Stimulated activated CD8-positive, alpha-beta memory T cell treated with anti-CD3 and anti-CD28 coated beads, Interleukin-2, amount 100 ng/mL, for 1 hour (primary cell): ENCODE data around the gene ITGB2.

ENCODE experiments used
- DNase-seq, 2 donors: peaks; one replicate each; pipeline ENCODE4 v3.0.0-alpha.2; 2020; ENCODE audit warnings: low read depth in 2 of 2

Gene ITGB2

DNA sequence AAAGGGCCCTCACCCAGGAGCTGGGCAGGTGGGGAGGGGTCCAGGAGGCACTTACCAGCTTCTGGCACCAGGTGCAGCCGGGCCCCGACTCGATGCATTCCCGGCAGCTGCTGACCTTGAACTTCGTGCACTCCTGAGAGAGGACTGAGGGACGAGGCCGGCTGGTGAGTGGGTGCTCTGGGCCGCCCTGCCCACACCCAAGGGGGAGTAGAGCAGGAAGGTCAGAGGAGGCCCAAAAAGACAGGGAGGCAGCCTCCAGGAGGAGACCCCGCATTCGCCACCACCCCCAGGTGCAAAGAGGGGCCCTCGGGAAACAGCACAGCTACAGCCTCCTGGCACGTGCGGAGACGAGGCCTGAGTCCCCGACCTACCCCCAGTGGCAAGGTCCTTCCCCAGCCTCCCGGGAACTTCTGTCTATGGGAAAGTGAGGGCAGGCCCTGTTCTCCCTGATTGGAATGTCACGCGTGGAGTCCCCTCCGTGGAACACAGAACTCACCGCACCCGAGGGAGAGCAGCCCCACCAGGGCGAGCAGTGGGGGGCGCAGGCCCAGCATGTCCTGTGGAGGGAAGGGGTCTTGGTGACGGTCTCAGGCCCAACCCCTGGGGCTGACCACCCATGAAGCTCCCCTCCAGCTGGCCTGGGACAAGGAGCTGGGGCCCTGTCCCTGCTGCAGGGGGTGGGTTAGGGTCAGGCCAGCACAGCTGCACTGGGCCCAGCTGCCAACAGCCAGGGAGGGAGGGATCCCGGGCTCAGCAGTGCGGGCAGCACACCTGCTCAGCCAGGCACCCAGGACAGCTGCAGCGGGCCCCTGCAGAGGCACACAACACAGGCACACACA lies 10.3 kb downstream of the ITGB2 start:
- DNase-seq, result no peak

GRCh38 chr21:44909719-44910118 lies 11.0 kb downstream of the ITGB2 start:
- DNase-seq, result no peak

DNA sequence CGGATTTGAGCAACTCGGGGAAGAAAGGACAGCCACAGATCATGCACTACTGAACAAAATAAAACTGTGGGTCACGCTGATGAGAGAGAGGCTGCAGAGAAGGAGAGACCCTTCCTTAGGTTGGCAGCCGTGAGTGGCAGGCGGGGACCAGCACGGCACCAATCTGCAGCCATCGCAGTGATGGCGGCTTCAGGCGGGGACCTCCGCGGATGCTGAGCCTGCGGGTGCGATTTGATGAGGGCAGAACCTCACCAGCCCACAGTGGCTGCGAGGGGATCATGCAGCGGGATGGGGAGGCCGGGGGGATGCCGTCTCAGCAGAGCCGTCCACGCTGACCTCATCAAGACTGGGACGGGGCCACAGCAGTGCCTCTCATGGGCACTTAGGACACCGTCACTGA lies 11.8 kb downstream of the ITGB2 start:
- no peak for DNase-seq

DNA sequence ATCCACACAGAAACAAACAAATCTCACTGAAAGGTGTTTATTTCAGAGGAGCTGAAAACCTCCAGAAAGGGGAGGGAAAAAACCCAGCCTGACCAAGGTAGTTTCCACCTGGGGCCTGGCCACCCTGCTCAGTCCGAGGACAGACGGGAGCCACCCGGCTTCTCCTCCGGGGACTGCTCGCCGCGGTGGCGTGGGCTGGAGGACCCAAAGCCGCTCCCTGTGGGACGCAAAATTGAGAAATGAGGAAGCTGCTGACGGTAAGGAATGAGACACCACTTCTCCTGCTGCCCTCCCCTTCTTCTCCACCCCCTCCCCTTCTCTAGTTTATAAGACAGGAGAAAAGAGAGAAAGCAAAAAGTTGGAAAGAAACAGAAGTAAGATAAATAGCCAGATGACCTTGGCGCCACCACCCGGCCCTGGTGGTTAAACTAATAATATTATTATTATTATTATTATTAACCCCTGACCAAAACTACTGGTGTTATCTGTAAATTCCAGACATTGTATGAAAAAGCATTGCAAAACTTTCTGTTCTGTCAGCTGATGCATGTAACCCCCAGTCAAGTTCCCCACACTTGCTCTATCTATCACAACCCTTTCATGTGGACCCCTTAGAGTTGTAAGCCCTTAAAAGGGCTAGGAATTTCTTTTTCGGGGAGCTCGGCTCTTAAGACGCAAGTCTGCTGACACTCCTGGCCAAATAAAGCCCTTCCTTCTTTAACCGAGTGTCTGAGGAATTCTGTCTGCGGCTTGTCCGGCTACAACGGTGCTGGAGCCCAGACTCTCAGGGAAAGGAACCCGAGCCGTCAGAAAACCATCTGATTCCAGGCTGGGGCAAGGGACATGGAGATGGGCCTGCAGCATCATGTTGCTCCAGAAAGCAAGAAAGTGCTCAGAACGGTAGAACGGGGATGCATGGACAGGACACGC lies 12.5 kb downstream of the ITGB2 start:
- DNase-seq, result no peak

DNA sequence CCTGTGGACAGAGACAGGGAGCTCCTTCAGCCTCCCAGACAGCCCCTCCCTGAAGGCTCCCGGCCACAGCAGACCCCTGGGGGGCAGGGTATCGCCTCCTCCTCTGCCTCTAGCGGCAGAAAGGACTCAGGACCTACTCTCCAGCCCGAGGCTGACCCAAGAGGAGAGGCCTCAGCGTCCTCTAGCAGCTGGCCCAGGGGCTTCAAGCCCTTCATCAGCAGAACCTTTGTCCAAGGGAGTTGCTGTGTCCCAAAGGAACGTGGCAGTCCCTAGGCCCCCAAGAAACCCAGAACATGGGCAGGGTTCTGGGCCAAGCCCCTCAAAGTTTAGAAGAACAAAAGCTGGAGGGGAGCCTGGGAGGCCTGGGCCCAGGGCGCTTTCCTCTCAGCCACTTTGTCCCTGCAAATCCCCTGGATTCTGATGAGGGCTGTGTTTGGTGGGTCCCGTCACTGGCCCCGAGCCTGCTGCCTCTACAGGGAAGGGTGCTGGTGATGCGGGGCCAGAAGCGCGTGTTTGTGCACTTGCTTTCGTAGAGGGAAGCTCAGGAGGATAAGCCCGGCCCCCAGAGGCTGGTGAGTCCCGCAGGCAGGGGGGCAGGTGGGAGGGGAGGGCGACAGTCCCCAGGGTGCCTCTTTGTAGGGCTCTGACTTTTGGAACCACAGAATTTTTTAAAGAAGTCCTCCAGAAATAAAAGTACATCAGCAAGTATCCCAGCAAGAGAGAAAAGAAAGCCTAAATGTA lies 13.3 kb downstream of the ITGB2 start:
- no peak for DNase-seq

- no peak for DNase-seq
Observed at GRCh38 chr21:44905728-44906090, 15.0 kb downstream of the ITGB2 start.

DNA sequence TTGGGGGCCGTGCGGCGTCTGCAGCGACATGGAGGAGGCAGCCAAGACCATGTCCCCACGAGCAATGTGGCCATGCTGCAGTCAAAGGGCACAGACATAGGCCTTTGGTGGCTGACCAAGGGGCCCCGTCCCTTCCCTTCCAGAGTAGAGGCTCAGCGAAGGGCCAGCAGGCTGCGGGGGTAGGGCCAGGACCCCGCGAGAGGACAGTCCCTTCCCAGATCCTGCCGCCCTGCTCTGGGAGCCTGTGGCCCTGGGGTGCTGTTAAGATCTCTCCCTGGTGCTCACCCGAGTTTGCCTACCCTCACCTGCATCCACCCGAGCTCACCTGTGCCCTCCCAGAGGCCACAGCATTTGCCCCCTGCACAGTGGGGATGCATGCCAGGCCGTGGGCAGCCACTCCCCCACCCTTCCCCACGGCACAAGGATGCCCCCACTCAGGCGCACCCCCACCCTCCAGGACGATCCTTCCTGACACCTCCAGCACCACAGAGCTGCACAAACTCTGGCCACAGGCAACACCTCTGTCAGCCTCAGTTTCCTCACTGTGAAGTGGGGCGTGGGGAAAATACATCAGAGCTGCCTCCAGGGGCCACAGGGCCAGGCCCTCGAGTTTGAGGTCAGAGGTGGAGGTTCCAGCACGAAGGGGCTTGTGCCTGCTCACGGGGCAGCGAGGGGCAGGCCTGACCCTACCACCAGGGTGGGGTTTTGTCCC lies 15.5 kb downstream of the ITGB2 start:
- DNase-seq, result no peak

DNA sequence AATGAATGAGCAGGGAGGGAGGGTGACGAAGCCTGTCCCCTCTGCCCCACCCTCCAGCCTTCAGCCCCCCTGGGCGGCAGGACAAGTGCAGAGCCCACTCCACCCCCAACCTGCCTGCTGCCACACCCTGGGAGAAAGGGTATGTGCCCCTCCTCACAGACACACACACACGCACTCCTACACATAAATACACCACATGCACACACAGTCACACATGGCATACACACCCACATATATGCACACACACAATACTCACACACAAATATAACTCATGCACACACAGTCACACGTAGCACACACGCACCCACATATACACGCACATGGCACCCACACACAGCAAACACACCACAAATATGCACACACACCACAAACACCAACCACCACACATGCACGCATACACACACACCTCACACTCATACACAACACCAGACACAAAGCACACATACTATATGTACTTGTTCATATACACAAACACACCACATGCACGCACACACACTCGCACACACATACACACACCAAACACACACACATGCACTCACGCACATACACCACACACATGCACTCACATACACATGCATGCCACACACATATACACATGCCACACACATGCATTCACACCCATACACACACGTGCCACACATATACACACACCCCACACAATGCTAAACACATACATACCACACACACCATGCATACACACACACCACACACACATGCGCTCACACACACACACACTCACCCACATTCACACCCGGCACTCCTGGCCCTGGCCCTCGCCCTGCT lies 16.4 kb downstream of the ITGB2 start:
- DNase-seq, result no peak

GRCh38 chr21:44903689-44904088 lies 17.0 kb downstream of the ITGB2 start:
- no peak for DNase-seq

GRCh38 chr21:44903050-44903685 lies 17.5 kb downstream of the ITGB2 start:
- DNase-seq, result no peak

- no peak for DNase-seq
Observed at GRCh38 chr21:44902268-44903049, 18.2 kb downstream of the ITGB2 start.

DNA sequence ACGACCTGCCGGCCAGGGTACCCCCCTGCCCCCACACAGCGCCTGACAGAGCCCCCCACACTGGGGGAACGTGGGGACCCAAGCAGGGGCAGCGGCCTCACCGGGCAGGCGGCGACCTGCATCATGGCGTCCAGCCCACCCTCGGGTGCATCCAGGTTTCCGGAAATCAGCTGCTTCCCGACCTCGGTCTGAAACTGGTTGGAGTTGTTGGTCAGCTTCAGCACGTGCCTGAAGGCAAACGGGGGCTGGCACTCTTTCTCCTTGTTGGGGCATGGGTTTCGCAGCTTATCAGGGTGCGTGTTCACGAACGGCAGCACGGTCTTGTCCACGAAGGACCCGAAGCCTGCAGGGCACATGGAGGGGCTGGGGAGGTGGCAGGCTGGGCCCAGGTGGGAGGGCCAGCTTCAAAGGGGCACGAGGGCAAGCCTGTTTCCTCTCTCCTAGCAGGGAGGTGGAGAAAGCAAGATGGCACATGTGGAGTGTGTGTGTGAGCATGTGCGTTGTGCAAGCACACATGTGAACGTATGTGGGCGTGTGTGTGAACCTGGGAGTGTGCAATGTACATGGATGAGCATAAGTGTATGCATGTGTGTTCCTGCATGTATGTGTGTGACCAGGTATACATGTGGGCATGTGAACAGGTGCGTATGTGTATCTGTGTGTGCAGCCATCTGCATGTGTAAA lies 19.2 kb downstream of the ITGB2 start:
- no peak for DNase-seq

GRCh38 chr21:44900559-44901251 lies 20.0 kb downstream of the ITGB2 start:
- DNase-seq, result no peak

DNA sequence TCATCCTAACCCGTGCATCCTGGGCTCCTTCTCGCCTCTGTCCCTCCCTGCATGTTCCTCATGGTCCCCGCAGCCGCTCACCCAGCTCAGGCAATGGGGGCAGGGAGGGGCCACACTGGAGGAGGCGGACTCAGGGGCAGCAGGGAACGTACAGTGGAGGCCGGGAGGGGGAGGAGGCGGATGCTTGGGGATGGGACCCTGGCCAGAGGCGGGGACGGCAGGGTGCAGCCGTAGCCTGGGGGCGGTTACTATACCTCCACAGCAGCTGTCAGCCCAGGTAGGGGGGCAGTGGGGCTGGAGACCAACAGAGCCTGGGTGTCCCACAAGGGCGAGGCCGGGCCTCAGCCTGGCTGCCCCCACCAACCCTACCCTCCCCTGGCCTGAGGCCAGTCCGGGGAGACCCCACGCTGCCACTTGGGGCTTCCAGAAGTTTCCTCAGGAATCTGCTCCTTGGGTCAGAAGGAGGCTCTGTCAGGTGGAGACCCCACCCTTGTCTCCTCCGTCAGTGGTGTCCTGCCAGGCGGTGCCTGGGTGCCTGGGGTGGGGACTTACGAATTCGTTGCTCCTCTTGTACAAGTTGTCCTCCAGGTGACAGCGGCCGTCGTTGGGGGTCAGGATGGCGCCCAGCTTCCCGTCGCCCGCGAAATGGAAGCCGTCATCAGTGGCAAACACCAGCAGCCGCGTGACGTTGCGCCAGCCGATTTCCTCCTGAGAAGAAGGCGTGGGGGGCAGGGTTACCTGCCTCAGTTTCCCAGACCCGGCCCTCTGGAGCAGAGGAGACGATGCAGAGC lies 20.7 kb downstream of the ITGB2 start:
- DNase-seq, result no peak

- no peak for DNase-seq
Observed at GRCh38 chr21:44898851-44899767, 21.6 kb downstream of the ITGB2 start.

GRCh38 chr21:44898011-44898488 lies 22.6 kb downstream of the ITGB2 start:
- no peak for DNase-seq
